ENCODE data around the gene LSM14A.
"Not testable (repeated sequence)": the region's sequence is repeated elsewhere in the genome, so short reads cannot be mapped to it uniquely, and the experiment has no call there.

Gene LSM14A

DNA sequence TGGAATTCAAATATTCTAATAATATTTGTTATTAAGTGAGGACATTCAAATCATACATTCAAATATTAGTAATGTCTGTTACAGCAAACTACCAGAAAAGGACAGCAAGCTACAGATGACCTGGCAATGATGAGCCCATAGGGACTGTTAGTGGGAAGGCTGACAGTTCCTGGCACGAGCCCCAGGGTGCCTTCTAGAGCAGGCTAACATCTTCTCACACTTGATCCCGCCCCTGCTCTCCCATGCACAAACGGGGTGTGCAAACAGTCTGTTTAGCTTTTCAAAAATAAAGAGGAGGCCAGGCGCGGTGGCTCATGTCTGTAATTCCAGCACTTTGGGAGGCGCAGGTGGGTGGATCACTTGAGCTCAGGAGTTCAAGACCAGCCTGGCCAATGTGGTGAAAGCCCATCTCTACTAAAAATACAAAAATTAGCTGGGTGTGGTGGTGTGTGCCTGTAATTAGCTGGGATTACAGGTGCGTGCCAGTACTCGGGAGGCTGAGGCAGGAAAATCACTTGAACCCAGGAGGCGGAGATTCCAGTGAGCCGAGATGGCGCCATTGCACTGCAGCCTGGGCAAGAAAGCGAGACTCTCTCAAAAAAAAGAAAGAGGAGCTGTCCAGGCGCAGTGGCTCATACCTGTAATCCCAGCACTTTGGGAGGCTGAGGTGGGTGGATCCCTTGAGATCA is 72.5 kb downstream of the LSM14A start:
- no peak for DNase-seq (ENCODE audit: low read depth)
- TF ChIP-seq CTCF (IDR thresholded peaks at IDR 0.05; ENCODE audit: low read depth, low read length, missing control alignments), result no peak
- in situ Hi-C loops (cut with HindIII; ENCODE audit: low sequenced_read_pairs), result loop anchor here (5.0 kb wide), 1 partner anchor 78 kb away; no protein-coding TSS in a partner anchor
- no peak overlapping the region for H3K4me3 ChIP-seq (ENCODE audit: low read depth, low read length)

- no peak overlapping the region for H3K4me3 ChIP-seq (ENCODE audit: low read depth, low read length)
- in situ Hi-C loops (cut with HindIII; ENCODE audit: low sequenced_read_pairs), result loop anchor here (5.0 kb wide), 1 partner anchor 76 kb away; no protein-coding TSS in a partner anchor
- no peak for TF ChIP-seq CTCF (IDR thresholded peaks at IDR 0.05; ENCODE audit: low read depth, low read length, missing control alignments)
- DNase-seq (ENCODE audit: low read depth), result no peak
Observed at GRCh38 chr19:34246340-34246739, 74.0 kb downstream of the LSM14A start.

DNA sequence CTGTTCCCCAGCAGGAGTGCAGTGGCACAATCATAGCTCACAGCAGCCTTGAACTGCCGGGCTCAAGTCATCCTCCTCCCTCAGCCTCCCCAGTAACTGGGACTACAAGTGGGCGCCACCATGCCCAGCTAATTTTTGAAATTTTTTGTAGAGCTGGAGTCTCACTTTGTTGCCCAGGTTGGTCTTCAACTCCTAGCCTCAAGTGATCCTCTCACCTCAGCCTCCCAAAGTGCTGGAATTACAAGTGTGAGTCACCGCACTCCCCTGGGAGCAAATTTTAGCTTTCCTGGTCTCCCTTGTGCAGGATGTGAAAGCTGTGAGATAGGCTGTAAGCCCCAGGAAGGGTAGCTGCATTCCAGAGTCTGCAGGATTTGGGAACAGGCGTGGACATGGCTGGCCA is 76.6 kb downstream of the LSM14A start:
- in situ Hi-C loops (cut with HindIII; ENCODE audit: low sequenced_read_pairs), result loop anchor here (5.0 kb wide), 1 partner anchor 73 kb away; no protein-coding TSS in a partner anchor
- H3K4me3 ChIP-seq (ENCODE audit: low read depth, low read length), result no peak overlapping the region
- no peak for TF ChIP-seq CTCF (IDR thresholded peaks at IDR 0.05; ENCODE audit: low read depth, low read length, missing control alignments)
- no peak for DNase-seq (ENCODE audit: low read depth)

DNA sequence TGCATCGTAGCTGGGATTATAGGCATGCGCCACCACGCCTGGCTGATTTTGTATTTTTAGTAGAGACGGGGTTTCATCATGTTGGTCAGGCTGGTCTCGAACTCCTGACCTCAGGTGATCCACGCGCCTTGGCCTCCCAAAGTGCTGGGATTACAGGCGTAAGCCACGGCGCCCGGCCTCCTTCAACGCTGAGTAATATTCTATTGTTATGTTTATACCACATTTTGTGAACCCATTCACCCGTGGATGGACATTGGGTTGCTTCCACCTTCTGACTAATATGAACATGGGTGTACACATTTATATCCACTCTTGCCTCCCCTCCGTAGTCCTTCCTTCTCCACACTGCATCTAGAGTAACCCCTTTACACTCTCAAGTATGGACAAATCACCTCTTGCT is 80.9 kb downstream of the LSM14A start:
- in situ Hi-C loops (cut with HindIII; ENCODE audit: low sequenced_read_pairs); H3K4me3 ChIP-seq (ENCODE audit: low read depth, low read length); DNase-seq (ENCODE audit: low read depth): not testable (repeated sequence)

GRCh38 chr19:34253681-34254045 is 81.4 kb downstream of the LSM14A start:
- H3K4me3 ChIP-seq (ENCODE audit: low read depth, low read length), result peak overlapping the region; percentile 73
- DNase-seq (ENCODE audit: low read depth); in situ Hi-C loops (cut with HindIII; ENCODE audit: low sequenced_read_pairs): not testable (repeated sequence)

GRCh38 chr19:34254046-34254697 is 81.9 kb downstream of the LSM14A start, which contains the start of gene GARRE1:
Gene GARRE1 (plus strand): TSS chr19:34254554. CDS start chr19:34300474, 45,920 bp downstream.
- TF ChIP-seq CTCF (IDR thresholded peaks at IDR 0.05; ENCODE audit: low read depth, low read length, missing control alignments), result no peak
- no peak for DNase-seq (ENCODE audit: low read depth)
- in situ Hi-C loops (cut with HindIII; ENCODE audit: low sequenced_read_pairs), result no loop called here
- H3K4me3 ChIP-seq (ENCODE audit: low read depth, low read length), result peak within 1 kb of the TSS; percentile 73

DNA sequence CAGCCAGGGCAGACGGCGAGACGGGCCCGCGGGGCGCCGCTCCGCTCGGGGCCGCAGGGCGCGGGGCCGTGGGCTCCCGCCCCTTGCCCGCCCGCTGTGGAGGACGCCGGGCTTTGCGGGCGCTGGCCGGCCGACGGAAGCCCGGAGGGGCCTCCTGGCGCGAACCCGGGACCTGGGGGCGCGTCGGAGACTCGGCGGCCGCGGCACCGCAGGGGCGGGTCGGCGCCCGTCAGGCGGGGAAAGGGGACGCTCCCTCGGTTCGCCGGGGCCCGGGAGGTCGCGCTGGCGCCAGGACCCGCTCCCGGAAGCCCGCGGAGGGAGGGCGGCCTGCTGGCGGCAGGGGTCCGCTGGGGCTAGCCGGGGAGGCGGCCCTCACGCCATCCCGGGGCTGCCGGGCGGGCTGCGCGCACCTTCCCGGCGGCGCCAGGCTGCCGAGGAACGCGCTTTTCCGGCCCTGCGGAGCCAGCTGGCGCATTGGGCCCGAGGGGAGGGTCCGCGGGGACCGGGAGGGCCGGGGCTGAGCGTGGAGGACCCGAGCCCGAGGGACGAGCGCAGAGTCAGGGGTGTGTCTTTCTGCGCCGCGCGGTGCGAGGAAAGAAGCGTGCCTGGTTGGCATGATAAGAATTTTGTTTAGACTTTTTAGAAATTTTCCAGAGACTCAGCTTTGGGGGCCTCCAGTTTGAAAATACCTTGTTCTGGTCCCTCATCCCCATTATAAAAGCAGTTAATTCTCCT is 82.6 kb downstream of the LSM14A start:
- in situ Hi-C loops (cut with HindIII; ENCODE audit: low sequenced_read_pairs), result no loop called here
- H3K4me3 ChIP-seq (ENCODE audit: low read depth, low read length), result peak overlapping the region; percentile 73
- no peak for TF ChIP-seq CTCF (IDR thresholded peaks at IDR 0.05; ENCODE audit: low read depth, low read length, missing control alignments)
- DNase-seq (ENCODE audit: low read depth), result no peak

All from astrocyte of the cerebellum (primary cell).